HG03060 (cell line): ENCODE data around the gene SMG6.

Experiments
- ATAC-seq: cut with Tn5 transposase; IDR thresholded peaks from one replicate; pipeline ENCODE4 v1.9.1; 2021; ENCODE audit warnings: low read depth, moderate number of reproducible peaks; ENCODE audit not compliant: unreplicated experiment

The SMG6 gene

DNA sequence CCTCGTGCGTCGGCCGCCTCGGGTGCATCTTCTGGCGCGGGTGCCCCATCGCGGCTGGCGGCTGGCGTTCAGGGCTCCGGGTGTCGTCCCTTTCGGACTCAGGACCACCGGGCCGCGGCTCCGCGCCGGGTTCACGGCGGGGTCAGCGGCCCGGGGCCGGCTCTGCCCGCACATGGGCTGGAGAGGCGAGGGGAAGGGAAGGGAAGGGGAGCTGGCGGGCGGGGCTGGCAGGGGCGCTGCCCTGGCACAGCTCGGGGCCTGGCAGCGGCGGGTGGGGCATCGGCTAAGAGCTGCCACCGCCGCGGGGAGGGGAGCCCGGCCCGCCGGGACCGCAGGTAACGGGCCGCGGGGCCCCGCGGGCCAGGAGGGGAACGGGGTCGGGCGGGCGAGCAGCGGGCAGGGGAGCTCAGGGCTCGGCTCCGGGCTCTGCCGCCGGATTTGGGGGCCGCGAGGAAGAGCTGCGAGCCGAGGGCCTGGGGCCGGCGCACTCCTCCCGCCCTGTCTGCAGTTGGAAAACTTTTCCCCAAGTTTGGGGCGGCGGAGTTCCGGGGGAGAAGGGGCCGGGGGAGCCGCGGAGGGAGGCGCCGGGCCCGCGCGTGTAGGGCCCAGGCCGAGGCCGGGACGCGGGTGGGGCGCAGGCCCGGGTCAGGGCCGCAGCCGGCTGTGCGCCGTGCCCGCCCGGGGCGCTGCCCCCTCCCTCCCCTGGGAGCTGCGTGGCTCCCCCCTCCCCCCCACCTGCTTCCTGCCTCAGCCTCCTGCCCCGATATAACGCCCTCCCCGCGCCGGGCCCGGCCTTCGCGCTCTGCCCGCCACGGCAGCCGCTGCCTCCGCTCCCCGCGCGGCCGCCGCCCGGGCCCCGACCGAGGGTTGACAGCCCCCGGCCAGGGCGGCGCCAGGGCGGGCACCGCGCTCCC, 248.0 kb downstream of the SMG6 start:
- no peak for ATAC-seq

DNA sequence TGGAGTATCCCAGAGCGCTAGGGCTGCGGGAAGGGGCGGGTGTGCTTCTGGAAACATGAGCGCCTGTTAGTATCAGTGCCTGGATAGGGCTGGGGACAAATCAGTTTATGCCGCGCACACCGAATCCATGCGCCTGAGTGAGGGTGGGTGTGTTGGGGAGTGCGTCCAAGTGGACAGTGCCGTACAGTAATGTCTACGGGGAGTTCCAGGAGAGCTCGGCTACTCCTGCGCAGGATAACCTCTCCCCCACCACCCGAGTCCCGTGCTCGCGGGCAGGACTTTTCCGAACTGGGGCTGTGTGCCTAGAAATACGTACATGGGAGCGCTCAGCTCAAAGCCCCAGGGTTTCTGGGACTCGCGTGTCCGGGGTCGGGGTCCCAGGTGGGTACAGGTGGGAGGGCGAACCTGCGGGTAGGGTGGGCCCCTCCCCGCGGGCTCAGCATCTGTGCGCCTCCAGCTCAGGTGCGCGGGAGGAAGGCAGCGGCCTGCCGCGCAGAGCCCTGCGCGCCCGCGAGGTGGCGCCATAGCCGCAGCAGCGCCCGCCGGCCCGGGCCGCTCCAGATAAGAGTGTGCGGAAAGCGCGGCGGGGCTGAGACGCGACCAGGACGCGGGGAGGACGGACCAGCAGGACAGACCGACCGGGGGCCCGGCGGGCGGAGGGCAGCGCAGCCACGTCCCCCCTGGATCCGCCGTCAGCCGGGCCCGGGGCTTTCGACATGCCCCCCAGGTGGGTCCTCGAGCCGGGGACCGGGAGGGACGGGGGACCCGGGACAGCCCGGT, 248.9 kb downstream of the SMG6 start, which contains the start of gene HIC1:
Gene HIC1 (plus strand): TSS at position 592 of the 780 bp plus-strand sequence. CDS start 1,588 bp downstream, outside the sequence.
- ATAC-seq = no peak

DNA sequence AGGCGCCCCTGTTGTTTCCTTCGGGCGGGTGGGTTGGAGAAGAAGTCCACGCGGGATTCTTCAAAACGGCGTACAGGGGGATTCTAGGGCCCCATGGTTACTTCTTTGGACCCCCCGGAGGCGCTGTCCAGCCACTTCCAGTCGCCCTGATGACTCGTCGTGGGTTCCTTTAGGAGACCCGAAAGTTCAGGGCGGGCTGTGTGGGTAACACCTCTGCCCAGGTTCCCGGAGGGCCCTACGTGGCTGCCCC, 249.4 kb downstream of the SMG6 start:
- no peak for ATAC-seq

DNA sequence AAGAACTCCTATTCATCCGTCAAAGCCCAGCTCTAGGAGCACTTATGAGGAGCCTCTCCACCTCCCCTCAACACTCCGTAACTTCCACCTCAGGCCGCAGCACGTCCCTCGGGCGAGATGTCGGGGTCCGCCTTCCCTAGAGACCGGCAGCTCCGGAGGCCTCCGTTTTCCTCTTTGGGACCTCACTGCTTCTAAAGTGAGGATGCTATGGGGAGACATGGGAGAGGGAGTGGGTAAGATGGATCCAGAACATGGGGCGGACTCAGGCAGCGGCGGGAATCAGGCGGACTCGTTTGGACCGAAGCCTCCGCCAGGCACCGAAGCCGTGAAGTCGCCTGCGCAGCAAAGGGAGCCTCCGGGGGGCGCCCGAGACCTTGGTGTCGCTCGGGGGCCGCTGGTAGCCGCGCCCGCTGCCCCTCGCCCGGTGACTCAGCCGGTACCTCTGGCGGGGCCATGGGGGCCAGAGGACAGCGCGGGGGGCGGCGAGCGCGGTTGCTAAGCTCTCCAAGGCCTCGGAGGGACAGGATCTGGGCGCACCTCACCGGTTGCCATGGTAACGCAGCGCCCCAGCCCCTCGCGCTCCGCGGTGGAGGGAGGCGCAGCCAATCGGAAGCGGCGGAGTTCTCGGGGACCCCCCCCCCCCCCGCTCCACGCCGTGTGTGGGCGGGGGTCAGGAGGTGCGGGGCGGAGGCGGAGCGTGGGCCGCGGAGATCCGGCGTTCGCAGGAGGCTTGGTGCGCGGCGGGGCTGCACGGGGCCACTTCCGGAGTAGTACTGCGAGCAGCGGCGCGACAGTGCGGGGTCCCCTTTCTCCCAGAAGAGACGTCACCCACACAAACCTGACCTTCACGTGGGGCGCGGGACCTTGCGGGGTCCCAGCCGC, 250.0 kb downstream of the SMG6 start:
- no peak for ATAC-seq

DNA sequence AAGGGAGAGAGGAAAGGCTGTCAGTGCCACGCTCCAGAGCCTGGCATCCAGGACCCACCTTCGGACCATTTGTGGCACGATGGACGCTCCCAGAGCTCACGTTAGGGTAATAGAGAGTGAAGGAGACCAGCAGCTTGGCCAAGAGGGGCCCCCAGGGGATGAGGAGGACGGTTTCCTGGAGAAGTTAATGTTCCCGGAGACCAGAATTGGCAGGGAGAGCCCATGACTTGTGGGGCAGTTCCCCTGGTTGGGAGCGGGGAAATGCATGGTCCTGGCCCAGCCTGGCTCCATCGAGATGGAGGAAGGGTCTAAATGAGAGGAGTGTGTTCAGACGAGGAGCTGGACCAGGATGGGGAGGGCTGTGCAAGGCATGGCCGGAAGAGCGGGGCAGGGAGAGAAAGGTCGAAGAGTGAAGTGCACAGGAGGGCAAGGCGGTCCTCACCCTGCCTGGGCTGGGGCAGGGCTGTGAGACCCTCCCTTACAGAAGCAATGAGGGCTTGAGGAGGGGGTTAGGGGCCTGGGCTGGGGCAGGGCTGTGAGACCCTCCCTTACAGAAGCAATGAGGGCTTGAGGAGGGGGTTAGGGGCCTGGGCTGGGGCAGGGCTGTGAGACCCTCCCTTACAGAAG, 251.5 kb downstream of the SMG6 start:
- ATAC-seq = no peak

DNA sequence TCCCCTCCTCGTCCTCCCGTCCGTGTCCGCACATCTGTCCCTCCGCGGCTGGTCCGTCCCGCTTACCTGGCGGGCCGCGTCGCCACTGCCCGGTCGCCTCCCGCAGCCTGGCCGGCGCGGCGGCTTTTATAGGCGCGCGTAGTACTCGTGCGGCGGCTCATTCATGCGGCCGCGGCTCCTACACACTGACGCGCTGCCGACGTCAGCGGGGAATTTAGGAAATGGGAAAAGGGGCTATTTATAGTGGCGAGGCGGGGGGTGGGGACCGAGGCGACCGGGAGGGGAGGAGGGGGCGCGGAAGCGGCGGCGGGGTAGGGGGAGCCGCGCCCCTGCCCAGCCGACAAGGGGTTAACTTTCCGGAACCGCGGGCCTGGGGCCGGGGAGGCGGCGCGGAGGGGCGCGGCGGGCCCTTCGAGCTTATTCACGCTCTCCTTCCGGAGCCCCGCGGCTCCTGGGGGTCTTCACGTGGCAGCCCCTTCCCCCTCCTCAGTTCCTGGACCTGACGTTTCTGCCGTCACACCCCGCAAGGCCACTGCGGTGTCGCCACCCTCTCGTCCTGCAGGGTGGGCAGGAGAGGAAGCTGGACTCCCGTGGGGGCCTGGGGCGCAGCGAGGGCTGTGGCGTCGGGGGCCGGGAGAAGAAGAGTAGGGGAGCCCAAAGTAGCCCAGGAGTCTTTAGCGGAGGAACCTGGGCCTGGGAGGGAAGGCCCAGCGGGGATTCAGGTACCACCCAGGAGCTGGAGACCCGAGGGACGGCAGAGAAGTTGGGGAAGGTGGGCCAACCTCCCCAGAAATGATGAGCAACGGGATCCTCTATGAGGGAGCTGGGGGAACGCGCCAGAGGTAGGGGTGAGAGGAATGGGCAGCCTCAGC, 252.3 kb downstream of the SMG6 start:
- no peak for ATAC-seq

DNA sequence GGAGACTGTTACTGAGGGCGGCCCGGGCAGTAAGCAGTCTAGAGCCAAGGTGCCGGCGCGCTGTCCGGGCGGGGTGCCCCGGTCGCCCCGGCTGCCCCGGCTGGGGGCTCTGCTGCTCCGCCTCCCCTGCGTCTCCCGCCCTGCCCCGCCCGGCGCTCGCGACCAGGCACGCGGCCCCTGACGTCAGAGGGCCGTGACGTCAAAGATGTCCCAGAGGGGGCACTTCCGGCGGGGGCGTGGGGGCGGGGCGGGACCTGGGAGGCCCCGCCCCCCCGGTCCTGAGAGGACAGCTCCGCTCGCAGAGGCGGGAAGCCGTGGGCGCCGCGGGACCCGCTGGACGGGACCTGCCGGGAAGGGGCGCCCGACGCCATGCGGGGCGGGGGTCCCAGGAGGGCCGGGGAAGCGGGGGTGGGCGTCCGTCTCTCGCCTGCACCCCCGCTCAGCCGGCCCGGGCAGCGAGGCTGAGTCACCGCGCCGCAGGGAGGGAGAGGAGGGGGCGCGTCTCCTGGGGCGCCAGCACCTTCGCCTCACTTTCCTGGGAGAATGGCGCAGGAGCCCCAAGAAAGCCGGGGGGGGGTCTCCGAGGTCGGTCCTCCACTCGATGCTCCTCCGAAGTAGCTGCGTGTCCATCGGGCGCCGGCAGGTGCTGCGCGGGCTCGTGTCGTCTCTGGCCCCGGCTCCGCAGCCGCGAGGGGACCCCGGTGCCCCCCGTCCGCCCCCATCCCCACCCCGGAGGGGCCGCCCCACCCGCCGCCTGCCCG, 253.1 kb downstream of the SMG6 start:
- no peak for ATAC-seq

DNA sequence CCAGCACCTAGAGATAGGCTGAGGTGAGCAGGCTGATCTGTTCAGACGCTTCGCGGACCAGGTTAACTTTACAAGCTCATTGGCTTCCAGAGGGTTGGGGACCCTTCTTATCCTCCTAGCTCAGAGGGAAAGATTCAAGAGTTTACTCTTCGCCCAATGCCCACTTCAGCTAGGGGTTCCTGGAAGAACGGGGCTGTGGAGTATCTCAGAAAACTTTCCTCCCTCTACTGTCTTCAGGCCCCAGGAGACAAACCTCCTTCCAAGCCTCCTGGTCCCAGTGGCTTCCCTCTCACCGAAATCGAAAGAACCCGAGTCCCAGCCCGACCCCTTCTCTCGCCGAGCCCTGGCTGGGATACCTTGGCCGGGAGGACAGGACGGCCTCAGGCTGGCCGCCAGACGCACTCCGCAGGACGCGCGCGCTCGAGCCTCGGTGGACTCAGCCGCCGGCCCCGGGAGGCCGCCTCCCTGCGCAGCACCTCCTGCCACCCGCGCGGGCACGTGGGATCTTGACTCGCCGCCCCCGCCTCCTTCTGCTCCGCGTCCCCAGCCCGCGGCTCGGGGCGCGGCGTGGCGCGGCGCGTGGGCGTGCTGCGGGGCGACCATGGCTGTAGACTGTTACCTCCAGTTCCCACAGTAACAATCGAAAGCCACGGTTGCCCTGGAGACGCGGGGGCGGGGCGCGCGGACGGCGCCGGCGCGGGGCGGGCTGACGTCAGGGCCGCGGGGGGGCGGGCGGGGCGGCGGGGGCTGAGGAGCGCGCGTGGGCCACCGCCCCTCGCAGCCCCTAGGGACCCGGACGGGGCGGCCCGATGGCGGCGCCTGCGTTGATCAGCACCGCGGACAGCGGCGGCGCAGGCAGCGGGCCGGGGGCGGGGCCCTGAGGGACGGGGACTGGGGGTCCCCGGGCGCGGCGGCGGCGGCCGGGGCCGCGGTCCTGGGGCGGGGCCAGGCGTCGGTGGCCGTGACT, 254.0 kb downstream of the SMG6 start:
- ATAC-seq = no peak

DNA sequence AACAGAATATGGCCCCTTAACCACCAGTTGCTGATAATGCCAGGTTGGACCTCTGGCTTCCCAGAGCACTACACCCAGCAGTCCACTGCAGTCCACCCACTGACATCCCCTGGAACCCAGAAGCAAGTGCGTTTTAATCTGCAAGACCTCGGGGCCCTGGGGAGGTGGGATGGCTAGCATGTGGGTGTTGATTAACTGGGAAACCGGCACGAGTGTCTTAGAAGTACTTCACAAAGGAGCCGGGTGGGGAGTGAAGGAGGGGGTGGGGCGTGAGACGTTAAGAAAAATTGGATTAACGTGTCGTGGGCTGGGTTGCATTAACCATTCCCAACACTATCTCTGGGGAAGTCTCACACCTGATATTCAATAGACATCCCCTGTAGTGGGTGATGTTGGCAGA, 254.8 kb downstream of the SMG6 start:
- no peak for ATAC-seq

DNA sequence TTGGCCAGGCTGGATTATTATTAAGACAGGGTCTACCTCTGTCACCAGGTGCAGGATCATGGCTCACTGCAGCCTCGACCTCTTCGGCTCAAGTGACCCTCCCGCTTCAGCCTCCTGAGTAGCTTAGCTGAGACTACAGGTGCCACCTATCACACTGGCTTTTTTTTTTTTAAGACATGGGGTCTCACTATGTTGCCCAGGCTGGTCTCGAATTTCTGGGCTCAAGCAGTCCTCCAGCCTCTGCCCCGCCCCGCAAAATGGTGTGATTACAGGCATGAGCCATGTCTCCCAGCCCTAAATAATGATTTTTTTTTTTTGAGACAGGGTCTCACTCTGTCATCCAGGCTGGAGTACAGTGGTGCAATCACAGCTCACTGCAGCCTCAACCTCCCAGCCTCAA, 256.0 kb downstream of the SMG6 start:
- ATAC-seq = no peak

DNA sequence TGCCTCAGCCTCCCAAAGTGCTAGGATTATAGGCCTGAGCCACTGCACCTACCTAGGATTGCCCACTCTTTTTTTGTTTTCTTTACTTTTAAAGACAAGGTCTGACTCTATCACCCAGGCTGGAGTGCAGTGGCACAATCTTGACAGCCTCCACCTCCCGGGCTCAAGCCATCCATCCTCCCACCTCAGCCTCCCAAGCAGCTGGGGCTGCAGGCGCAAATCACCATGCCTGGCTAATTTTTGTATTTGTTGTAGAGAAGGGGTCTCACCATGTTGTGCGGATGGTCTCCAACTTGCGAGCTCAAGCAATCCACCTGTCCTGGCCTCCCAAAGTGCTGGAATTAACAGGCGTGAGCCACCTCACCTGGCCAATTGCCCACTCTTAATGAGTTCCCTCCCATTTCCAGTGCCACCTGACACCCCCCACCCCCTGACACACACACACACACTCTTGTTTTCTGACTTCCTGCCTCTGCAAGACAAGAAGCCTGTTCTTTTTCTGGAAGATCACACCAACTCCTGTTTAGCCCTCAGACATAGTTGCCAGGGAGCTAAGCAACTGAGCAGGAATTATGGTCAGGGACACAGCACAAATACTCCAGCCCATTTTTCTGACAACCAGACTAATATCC, 259.2 kb downstream of the SMG6 start:
- no peak for ATAC-seq

DNA sequence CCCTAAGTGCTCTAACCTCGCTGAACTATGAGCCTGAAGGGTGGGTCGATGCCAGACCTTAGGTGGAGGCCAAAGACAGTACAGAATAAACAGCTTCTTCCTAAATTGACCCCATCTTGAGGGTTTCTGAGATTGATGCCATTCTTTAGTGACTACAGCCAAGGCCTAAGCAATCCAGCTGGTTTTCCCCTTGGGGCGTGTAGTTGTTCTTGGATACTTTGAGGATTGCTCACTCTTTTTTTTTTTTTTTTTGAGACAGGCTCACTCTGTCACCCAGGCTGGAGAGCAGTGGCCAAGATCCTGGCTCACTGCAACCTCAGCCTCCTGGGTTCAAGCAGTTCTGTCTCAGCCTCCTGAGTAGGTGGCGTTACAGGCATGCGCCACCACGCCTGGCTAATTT, 259.8 kb downstream of the SMG6 start:
- ATAC-seq = no peak

DNA sequence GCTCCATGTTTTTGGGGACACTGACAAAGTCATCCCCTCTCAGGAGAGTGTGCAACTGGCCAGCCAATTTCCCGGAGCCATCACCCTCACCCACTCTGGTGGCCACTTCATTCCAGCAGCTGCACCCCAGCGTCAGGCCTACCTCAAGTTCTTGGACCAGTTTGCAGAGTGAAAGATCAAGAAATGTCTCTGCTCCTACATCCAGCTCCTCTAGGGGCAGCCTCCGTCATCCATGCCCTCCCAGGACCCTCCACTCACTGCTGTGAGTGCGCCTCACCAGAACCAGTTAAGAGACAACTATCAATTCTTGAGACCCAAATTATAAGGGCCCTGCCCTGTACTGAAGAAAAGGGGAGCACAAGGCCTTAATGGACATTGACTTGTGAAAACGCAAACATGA, 260.7 kb downstream of the SMG6 start:
- no peak for ATAC-seq

DNA sequence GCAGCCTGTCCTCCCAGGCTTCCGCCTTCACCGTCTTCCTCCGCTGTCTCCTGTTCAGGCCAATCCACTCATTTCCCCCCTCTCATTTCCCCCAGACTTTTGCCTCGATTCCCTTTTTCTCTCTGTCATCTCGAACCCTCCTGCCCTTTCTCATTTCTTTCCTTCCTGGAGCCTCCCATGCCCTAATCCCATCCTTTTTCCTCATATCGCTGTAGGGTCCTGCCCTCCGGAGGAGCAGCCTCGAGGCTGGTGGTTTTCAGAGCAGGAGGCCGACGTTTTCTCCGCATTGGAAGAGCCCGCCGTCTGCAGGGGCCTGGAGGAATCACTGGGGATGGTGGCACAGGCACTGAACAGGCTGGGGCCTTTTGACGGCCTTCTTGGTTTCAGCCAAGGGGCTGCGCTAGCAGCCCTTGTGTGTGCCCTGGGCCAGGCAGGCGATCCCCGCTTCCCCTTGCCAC, 261.2 kb downstream of the SMG6 start:
- ATAC-seq = no peak

DNA sequence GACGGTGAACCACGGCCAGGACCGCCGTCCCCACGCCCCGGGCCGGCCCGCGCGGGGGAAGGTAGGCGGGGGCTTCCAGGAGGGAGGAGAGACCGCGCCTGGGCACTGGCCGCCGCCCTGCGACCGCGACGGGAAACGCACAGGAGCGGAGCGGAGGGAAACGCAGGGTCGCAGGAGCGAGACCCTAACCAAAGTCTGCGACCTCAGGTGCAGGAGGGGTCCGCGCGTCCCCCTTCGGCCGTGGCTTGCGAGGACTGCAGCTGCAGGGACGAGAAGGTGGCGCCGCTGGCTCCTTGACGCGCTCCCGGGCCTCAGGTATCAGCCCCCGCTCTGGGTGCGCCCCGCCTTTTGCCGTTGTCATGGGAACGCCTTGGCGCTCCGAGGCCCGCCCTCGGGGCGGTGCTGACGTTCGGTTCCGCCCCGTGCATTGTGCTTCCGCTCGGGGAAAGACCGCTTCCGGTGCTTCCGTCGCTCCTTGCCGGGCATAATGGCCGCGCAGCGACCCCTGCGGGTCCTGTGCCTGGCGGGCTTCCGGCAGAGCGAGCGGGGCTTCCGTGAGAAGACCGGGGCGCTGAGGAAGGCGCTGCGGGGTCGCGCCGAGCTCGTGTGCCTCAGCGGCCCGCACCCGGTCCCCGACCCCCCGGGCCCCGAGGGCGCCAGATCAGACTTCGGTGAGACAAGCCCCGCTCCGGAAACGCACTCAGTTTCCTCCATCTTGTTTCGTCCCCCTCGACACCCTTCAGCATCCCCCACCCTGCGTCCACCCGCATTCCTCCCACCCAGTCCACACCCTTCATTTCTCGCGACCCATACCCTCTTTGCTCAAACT, 261.8 kb downstream of the SMG6 start, which contains the start of gene OVCA2:
Gene OVCA2 (plus strand): TSS at position 462 of the 829 bp plus-strand sequence. CDS start 26 bp downstream, at position 488.
- ATAC-seq = peak; percentile 76

DNA sequence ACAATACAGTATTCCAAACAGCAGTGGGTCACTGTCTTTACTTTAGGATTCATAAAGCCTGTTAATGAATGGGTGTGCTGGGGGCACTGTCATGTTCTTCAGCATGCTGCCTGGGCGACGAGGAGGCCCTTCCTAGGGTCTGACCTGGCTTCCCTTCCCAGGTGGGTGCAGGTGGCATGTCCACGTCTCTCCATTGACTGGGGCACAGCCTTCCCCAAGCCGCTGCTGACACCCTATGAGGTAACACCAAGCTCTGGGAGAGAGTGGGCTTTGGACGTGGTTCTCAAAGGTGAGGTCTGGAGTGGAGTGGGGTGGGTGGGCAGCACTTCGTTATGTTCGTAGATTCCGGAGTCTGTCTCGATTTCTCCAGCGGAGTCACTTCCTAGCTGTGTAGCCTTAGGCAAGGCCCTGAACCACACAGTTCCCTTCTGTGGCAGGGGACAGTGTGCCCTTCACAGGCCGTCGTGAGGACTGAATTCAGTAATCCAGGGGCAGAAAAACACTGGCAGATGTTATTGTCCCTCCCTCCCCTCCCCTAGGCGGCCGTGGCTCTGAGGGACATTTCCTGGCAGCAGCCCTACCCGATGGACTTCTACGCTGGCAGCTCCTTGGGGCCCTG, 262.5 kb downstream of the SMG6 start:
- no peak for ATAC-seq
